Keratinocyte (primary cell): ENCODE data around the gene ATP7A.

Experiments used
- CTCF ChIP-seq, 3 experiments: IDR thresholded peaks in 1 of 3; conservative IDR thresholded peaks in 1 of 3; optimal IDR thresholded peaks in 1 of 3; 2 replicates in 2 of 3; 3 replicates in 1 of 3; pipeline versions ENCODE3 to v1.5.1; 2011; ENCODE audit warnings: low read length in 3 of 3, mild to moderate bottlenecking in 3 of 3, moderate library complexity in 2 of 3, control low read depth in 1 of 3, inconsistent platforms in 1 of 3; ENCODE audit not compliant: insufficient read depth in 2 of 3; ENCODE audit errors: extremely low read depth in 1 of 3
- EZH2 ChIP-seq: IDR thresholded peaks from one replicate; pipeline ENCODE4 v1.6.1; 2012; ENCODE audit warnings: inconsistent platforms, mild to moderate bottlenecking, low read length, moderate library complexity

- TF ChIP-seq CTCF (optimal IDR thresholded peaks at IDR 0.05 in 1 of 3, IDR thresholded peaks at IDR 0.05 in 1 of 3, conservative IDR thresholded peaks at IDR 0.05 in 1 of 3; ENCODE audit: extremely low read depth in 1 of 3, insufficient read depth in 2 of 3, low read length in 3 of 3) (no peak), EZH2 (no peak)
These were observed 101.4 kb downstream of the ATP7A start for GRCh38 chrX:78011846-78012245.
